ENCODE results near the gene NCKAP5L.
"Not testable (repeated sequence)": the region's sequence is repeated elsewhere in the genome, so short reads cannot be mapped to it uniquely, and the experiment has no call there.

Gene NCKAP5L

GRCh38 chr12:49776413-49776812 is 51.8 kb downstream of the NCKAP5L start:
- no peak for DNase-seq

- not testable (repeated sequence) for DNase-seq
These were observed 55.1 kb downstream of the NCKAP5L start for GRCh38 chr12:49773102-49773501.

- no peak for DNase-seq
These were observed 60.9 kb downstream of the NCKAP5L start for GRCh38 chr12:49767333-49767732.

GRCh38 chr12:49766115-49766455 is 62.1 kb downstream of the NCKAP5L start:
- DNase-seq = no peak

GRCh38 chr12:49764126-49764525 is 64.1 kb downstream of the NCKAP5L start:
- no peak for DNase-seq

GRCh38 chr12:49763006-49763591 is 65.1 kb downstream of the NCKAP5L start:
- peak; percentile 55 for DNase-seq

- DNase-seq = no peak
These were observed 65.8 kb downstream of the NCKAP5L start for GRCh38 chr12:49762468-49762847.

GRCh38 chr12:49761677-49762467 is 66.3 kb downstream of the NCKAP5L start:
- DNase-seq = no peak

- DNase-seq = no peak
These were observed 77.2 kb downstream of the NCKAP5L start for GRCh38 chr12:49750996-49751393.

- no peak for DNase-seq
These were observed 77.9 kb downstream of the NCKAP5L start for GRCh38 chr12:49750027-49750995.

- DNase-seq = no peak
These were observed 79.4 kb downstream of the NCKAP5L start for GRCh38 chr12:49748800-49749199.

- DNase-seq = no peak
These were observed 79.9 kb downstream of the NCKAP5L start for GRCh38 chr12:49748306-49748705.

GRCh38 chr12:49744363-49744885 is 83.8 kb downstream of the NCKAP5L start:
- no peak for DNase-seq

GRCh38 chr12:49741882-49742620 is 86.2 kb downstream of the NCKAP5L start:
- peak; percentile 84 for DNase-seq

Data from left hindlimb (tissue), 1 donor.